Activated naive CD4-positive, alpha-beta T cell treated with Interleukin-2 at 50 U/mL for 16 hours (primary cell): ENCODE data around the gene KSR2.
"Not testable (repeated sequence)": the region's sequence is repeated elsewhere in the genome, so short reads cannot be mapped to it uniquely, and the experiment has no call there.

Experiments used
- DNase-seq: peaks from one replicate; pipeline ENCODE4 v3.0.0-alpha.2; 2020

KSR2 gene

GRCh38 chr12:117742721-117743120, 226.1 kb downstream of the KSR2 start:
- DNase-seq = no peak

GRCh38 chr12:117738233-117738632, 230.6 kb downstream of the KSR2 start:
- no peak for DNase-seq

GRCh38 chr12:117733549-117733805, 235.3 kb downstream of the KSR2 start:
- no peak for DNase-seq

GRCh38 chr12:117732761-117733548, 235.8 kb downstream of the KSR2 start:
- DNase-seq = no peak

GRCh38 chr12:117731131-117731530, 237.7 kb downstream of the KSR2 start:
- not testable (repeated sequence) for DNase-seq

- DNase-seq = no peak
These were observed 241.5 kb downstream of the KSR2 start for GRCh38 chr12:117727301-117727700.

GRCh38 chr12:117724543-117724942, 244.2 kb downstream of the KSR2 start:
- DNase-seq = no peak

GRCh38 chr12:117718559-117718958, 250.2 kb downstream of the KSR2 start:
- DNase-seq = no peak

GRCh38 chr12:117718141-117718540, 250.6 kb downstream of the KSR2 start:
- DNase-seq = no peak

- no peak for DNase-seq
These were observed 254.6 kb downstream of the KSR2 start for GRCh38 chr12:117714203-117714602.

GRCh38 chr12:117710121-117710520, 258.7 kb downstream of the KSR2 start:
- no peak for DNase-seq

GRCh38 chr12:117707861-117708260, 260.9 kb downstream of the KSR2 start:
- DNase-seq = no peak

- no peak for DNase-seq
These were observed 265.2 kb downstream of the KSR2 start for GRCh38 chr12:117703584-117703983.

- DNase-seq = no peak
These were observed 266.0 kb downstream of the KSR2 start for GRCh38 chr12:117702741-117703140.

GRCh38 chr12:117699575-117699974, 269.2 kb downstream of the KSR2 start:
- DNase-seq = no peak

GRCh38 chr12:117699118-117699517, 269.7 kb downstream of the KSR2 start:
- DNase-seq = no peak

- DNase-seq = no peak
These were observed 272.8 kb downstream of the KSR2 start for GRCh38 chr12:117695956-117696355.

GRCh38 chr12:117692512-117692911, 276.3 kb downstream of the KSR2 start:
- no peak for DNase-seq

GRCh38 chr12:117689857-117690256, 278.9 kb downstream of the KSR2 start:
- DNase-seq = no peak

GRCh38 chr12:117688446-117688845, 280.3 kb downstream of the KSR2 start:
- no peak for DNase-seq

GRCh38 chr12:117686911-117687377, 281.8 kb downstream of the KSR2 start:
- DNase-seq = no peak

GRCh38 chr12:117686210-117686609, 282.6 kb downstream of the KSR2 start:
- DNase-seq = no peak

GRCh38 chr12:117685110-117685926, 283.5 kb downstream of the KSR2 start:
- no peak for DNase-seq

- DNase-seq = no peak
These were observed 284.3 kb downstream of the KSR2 start for GRCh38 chr12:117684471-117684870.
